CD4-positive, alpha-beta T cell (primary cell): ENCODE results near the gene MSI2. TPM values are rescaled to one million over a fixed set of nuclear protein-coding genes. Genes with fewer than 3 reads are reported as not detected.

Experiments
- ATAC-seq: fragments of 200-7000 bp; cut with Tn5 transposase; one replicate; pipeline ENCODE4 v1.10.0; 2022; ENCODE audit warnings: mild to moderate bottlenecking; ENCODE audit not compliant: poor library complexity
- CTCF ChIA-PET: fragments of 350-600 bp; sonication (Branson Sonifier 250); formaldehyde crosslinking; loops from one replicate; lab custom pipeline; 2021; ENCODE audit warnings: antibody characterized with exemption, inconsistent platforms; lab: Charles Lee
- POLR2A ChIA-PET: fragments of 350-600 bp; sonication (Branson Sonifier 250); formaldehyde crosslinking; loops from one replicate; lab custom pipeline; 2021; ENCODE audit warnings: antibody characterized with exemption, inconsistent platforms; lab: Charles Lee
- DNase-seq, 14 experiments: peaks; one replicate each; pipeline ENCODE4 v3.0.0-alpha.2; 2013 to 2020; ENCODE audit warnings: mixed read lengths in 2 of 14
- H3K27ac ChIP-seq, 2 donors: one replicate each; pipeline versions ENCODE4 v1.5.1 to v1.7.0; 2013; ENCODE audit warnings: low read length in 2 of 2, low read depth in 1 of 2, mild to moderate bottlenecking in 1 of 2
- H3K27me3 ChIP-seq, 2 experiments: 1 replicate in 1 of 2; 2 replicates in 1 of 2; pipeline versions ENCODE4 v1.6.1 to v1.7.0; 2013; ENCODE audit warnings: low read length in 2 of 2, control low read depth in 1 of 2, mild to moderate bottlenecking in 1 of 2, moderate library complexity in 1 of 2; ENCODE audit not compliant: insufficient read depth in 2 of 2, control insufficient read depth in 1 of 2
- H3K36me3 ChIP-seq: one replicate; pipeline ENCODE4 v1.6.1; 2013; ENCODE audit warnings: low read length, control low read depth; ENCODE audit not compliant: insufficient read depth
- H3K4me1 ChIP-seq: one replicate; pipeline ENCODE4 v1.6.1; 2013; ENCODE audit warnings: low read length, control low read depth; ENCODE audit not compliant: insufficient read depth
- H3K4me3 ChIP-seq: one replicate; pipeline ENCODE4 v1.5.1; 2013; ENCODE audit warnings: mild to moderate bottlenecking, low read length, moderate library complexity
- H3K9me3 ChIP-seq, 2 experiments: 1 replicate in 1 of 2; 2 replicates in 1 of 2; pipeline versions ENCODE4 v1.6.1 to v1.7.0; 2013; ENCODE audit warnings: low read length in 2 of 2, mild to moderate bottlenecking in 2 of 2, control low read depth in 1 of 2, moderate library complexity in 1 of 2; ENCODE audit not compliant: control insufficient read depth in 1 of 2, insufficient read depth in 1 of 2
- H3K27ac Mint-ChIP-seq: one replicate; pipeline ENCODE4 v1.8.0; 2020; ENCODE audit warnings: mixed read lengths
- H3K27me3 Mint-ChIP-seq: one replicate; pipeline ENCODE4 v1.8.0; 2021; ENCODE audit warnings: mixed read lengths
- H3K36me3 Mint-ChIP-seq: one replicate; pipeline ENCODE4 v1.8.0; 2021; ENCODE audit warnings: low read depth, mixed read lengths
- H3K4me1 Mint-ChIP-seq: one replicate; pipeline ENCODE4 v1.8.0; 2021; ENCODE audit warnings: low read depth, mixed read lengths
- H3K4me3 Mint-ChIP-seq: one replicate; pipeline ENCODE4 v1.8.0; 2020; ENCODE audit warnings: mild to moderate bottlenecking, mixed read lengths
- H3K9me3 Mint-ChIP-seq: one replicate; pipeline ENCODE4 v1.8.0; 2020; ENCODE audit warnings: mixed read lengths
- CTCF ChIP-seq: fragments of 200-600 bp; IDR thresholded peaks from one replicate; pipeline ENCODE4 v1.8.0; 2022; ENCODE audit warnings: antibody characterized with exemption, mild to moderate bottlenecking
- intact Hi-C, 2 experiments: fragments of 100-400 bp; cut with DNase I in 1 of 2; cut with micrococcal nuclease in 1 of 2; formaldehyde crosslinking; loops; one replicate each; pipeline versions ENCODE4 v1.15.1 to v1.9.0; 2023 to 2025; cut with DNase I, micrococcal nuclease
- total RNA-seq, 174 experiments: library from RNA in 2 of 174; stranded (reverse) in 2 of 174; gene quantifications; one replicate each; pipeline ENCODE4 v1.2.3 and lab custom pipeline; 2021 to 2026

MSI2 gene
- total RNA-seq, 2 experiments from 2014 or later = 129 to 132 TPM

GRCh38 chr17:57726213-57726790 lies 470.0 kb downstream of the MSI2 start:
- POLR2A ChIA-PET = interaction anchor here (0.7 kb wide), 1 partner anchor 522 kb away, joined by 3 read pairs; no protein-coding TSS in a partner anchor
- no peak overlapping the region for H3K4me3 Mint-ChIP-seq
- H3K27me3 Mint-ChIP-seq = no peaks in the 10 kb centered on the region
- H3K4me1 Mint-ChIP-seq = no peaks in the 10 kb centered on the region
- H3K27ac Mint-ChIP-seq = no peak overlapping the region
- Histone ChIP-seq H3K4me1 (no peaks in the 10 kb centered on the region), H3K27ac (no peak overlapping the region), H3K27me3 (no peaks in the 10 kb centered on the region), H3K36me3 (no peaks in the 10 kb centered on the region), H3K9me3 (no peaks in the 10 kb centered on the region), H3K4me3 (no peak overlapping the region)
- CTCF ChIA-PET = no interaction called here
- intact Hi-C loops = no loop called here
- ATAC-seq (no peak), DNase-seq (no peak)
- TF ChIP-seq CTCF = no peak
- no peaks in the 10 kb centered on the region for H3K9me3 Mint-ChIP-seq
- no peaks in the 10 kb centered on the region for H3K36me3 Mint-ChIP-seq

GRCh38 chr17:57726838-57727237 lies 470.5 kb downstream of the MSI2 start:
- Mint-ChIP-seq H3K27me3 (no peaks in the 10 kb centered on the region), H3K4me1 (no peaks in the 10 kb centered on the region), H3K27ac (no peak overlapping the region), H3K4me3 (no peak overlapping the region), H3K36me3 (no peaks in the 10 kb centered on the region), H3K9me3 (no peaks in the 10 kb centered on the region)
- DNase-seq (no peak), ATAC-seq (no peak)
- CTCF ChIA-PET = no interaction called here
- intact Hi-C loops = no loop called here
- POLR2A ChIA-PET = no interaction called here
- no peaks in the 10 kb centered on the region for H3K36me3 ChIP-seq
- H3K4me3 ChIP-seq = no peak overlapping the region
- no peaks in the 10 kb centered on the region for H3K4me1 ChIP-seq
- no peak overlapping the region for H3K27ac ChIP-seq
- H3K27me3 ChIP-seq = no peaks in the 10 kb centered on the region
- no peak for TF ChIP-seq CTCF
- H3K9me3 ChIP-seq = no peaks in the 10 kb centered on the region

- ChIA-PET POLR2A (no interaction called here), CTCF (no interaction called here)
Measured at GRCh38 chr17:57727630-57728175, 471.4 kb downstream of the MSI2 start.

More at GRCh38 chr17:57727630-57728175, 471.4 kb downstream of the MSI2 start:
- DNase-seq = no peak
- no peaks in the 10 kb centered on the region for H3K27me3 ChIP-seq
- H3K27ac ChIP-seq = no peak overlapping the region
- no peaks in the 10 kb centered on the region for H3K4me1 Mint-ChIP-seq
- H3K36me3 ChIP-seq = no peaks in the 10 kb centered on the region
- H3K27ac Mint-ChIP-seq = no peak overlapping the region
- no peaks in the 10 kb centered on the region for H3K36me3 Mint-ChIP-seq
- no peak for ATAC-seq
- H3K9me3 Mint-ChIP-seq = no peaks in the 10 kb centered on the region
- TF ChIP-seq CTCF = no peak
- no peak overlapping the region for H3K4me3 Mint-ChIP-seq
- H3K27me3 Mint-ChIP-seq = no peaks in the 10 kb centered on the region
- intact Hi-C loops = no loop called here
- no peaks in the 10 kb centered on the region for H3K4me1 ChIP-seq
- H3K9me3 ChIP-seq = no peaks in the 10 kb centered on the region
- no peak overlapping the region for H3K4me3 ChIP-seq
